Muscle layer of duodenum (tissue), 2 donors: ENCODE results near the gene NEDD4L.
A peak's percentile ranks its signal among the peaks of the same experiment; 100 is the strongest.

Experiments used
- H3K27ac ChIP-seq: one replicate; pipeline ENCODE4 v1.7.0; 2013; ENCODE audit warnings: mild to moderate bottlenecking, low read length
- H3K27me3 ChIP-seq: one replicate; pipeline ENCODE4 v1.7.0; 2013; ENCODE audit warnings: low read depth, mild to moderate bottlenecking, control low read depth, low read length
- H3K36me3 ChIP-seq, 2 donors: one replicate each; pipeline ENCODE4 v1.7.0; 2013; ENCODE audit warnings: low read length in 2 of 2, control low read depth in 1 of 2, mild to moderate bottlenecking in 1 of 2; ENCODE audit not compliant: insufficient read depth in 2 of 2, control insufficient read depth in 1 of 2
- H3K4me1 ChIP-seq, 2 donors: one replicate each; pipeline ENCODE4 v1.7.0; 2013; ENCODE audit warnings: low read length in 2 of 2, mild to moderate bottlenecking in 2 of 2, control low read depth in 1 of 2, moderate library complexity in 1 of 2; ENCODE audit not compliant: insufficient read depth in 2 of 2, control insufficient read depth in 1 of 2
- H3K4me3 ChIP-seq, 2 donors: one replicate each; pipeline ENCODE4 v1.7.0; 2013; ENCODE audit warnings: low read length in 2 of 2, low read depth in 1 of 2, mild to moderate bottlenecking in 1 of 2
- H3K9me3 ChIP-seq, 2 donors: one replicate each; pipeline ENCODE4 v1.7.0; 2013; ENCODE audit warnings: low read length in 2 of 2, control low read depth in 1 of 2, mild to moderate bottlenecking in 1 of 2; ENCODE audit not compliant: control insufficient read depth in 1 of 2
- donor health status: healthy.

Gene NEDD4L

GRCh38 chr18:58191626-58192025 is 147.6 kb downstream of the NEDD4L start:
- Histone ChIP-seq H3K9me3 (no peaks in the 10 kb centered on the region), H3K27ac (no peak overlapping the region), H3K4me1 (peaks cover 2 to 3% of the 10 kb centered on the region in 2 donors), H3K4me3 (no peak overlapping the region), H3K36me3 (no peaks in the 10 kb centered on the region), H3K27me3 (no peaks in the 10 kb centered on the region)

- H3K27me3 ChIP-seq, result no peaks in the 10 kb centered on the region
- H3K36me3 ChIP-seq, result no peaks in the 10 kb centered on the region
- H3K9me3 ChIP-seq, result no peaks in the 10 kb centered on the region
- no peaks in the 10 kb centered on the region for H3K4me1 ChIP-seq
- H3K27ac ChIP-seq, result no peak overlapping the region
- H3K4me3 ChIP-seq, result no peak overlapping the region
These were observed 148.5 kb downstream of the NEDD4L start for GRCh38 chr18:58192519-58192918.

- no peak overlapping the region for H3K27ac ChIP-seq
- no peaks in the 10 kb centered on the region for H3K36me3 ChIP-seq
- H3K4me3 ChIP-seq, result no peak overlapping the region
- no peaks in the 10 kb centered on the region for H3K9me3 ChIP-seq
- no peaks in the 10 kb centered on the region for H3K4me1 ChIP-seq
- H3K27me3 ChIP-seq, result no peaks in the 10 kb centered on the region
These were observed 150.0 kb downstream of the NEDD4L start for GRCh38 chr18:58194028-58194427.

- Histone ChIP-seq H3K36me3 (no peaks in the 10 kb centered on the region), H3K4me1 (no peaks in the 10 kb centered on the region), H3K9me3 (no peaks in the 10 kb centered on the region), H3K4me3 (peak overlapping the region; percentile 41 to 67), H3K27ac (peak overlapping the region; percentile 4), H3K27me3 (no peaks in the 10 kb centered on the region)
These were observed 151.3 kb downstream of the NEDD4L start for GRCh38 chr18:58195278-58195765.

- Histone ChIP-seq H3K36me3 (no peaks in the 10 kb centered on the region), H3K4me3 (peak overlapping the region in 1 of 2 donors; percentile 67), H3K27me3 (no peaks in the 10 kb centered on the region), H3K9me3 (no peaks in the 10 kb centered on the region), H3K4me1 (no peaks in the 10 kb centered on the region), H3K27ac (peak overlapping the region; percentile 80)
These were observed 152.1 kb downstream of the NEDD4L start for GRCh38 chr18:58196164-58196563.

- no peaks in the 10 kb centered on the region for H3K9me3 ChIP-seq
- peak overlapping the region; percentile 80 for H3K27ac ChIP-seq
- no peaks in the 10 kb centered on the region for H3K36me3 ChIP-seq
- no peaks in the 10 kb centered on the region for H3K4me1 ChIP-seq
- no peak overlapping the region for H3K4me3 ChIP-seq
- no peaks in the 10 kb centered on the region for H3K27me3 ChIP-seq
These were observed 153.2 kb downstream of the NEDD4L start for GRCh38 chr18:58196881-58197872.

GRCh38 chr18:58201268-58201667 is 157.2 kb downstream of the NEDD4L start:
- H3K9me3 ChIP-seq, result no peaks in the 10 kb centered on the region

GRCh38 chr18:58201733-58202730 is 158.0 kb downstream of the NEDD4L start:
- H3K4me3 ChIP-seq, result no peak overlapping the region
- H3K4me1 ChIP-seq, result no peaks in the 10 kb centered on the region
- no peaks in the 10 kb centered on the region for H3K36me3 ChIP-seq
- no peaks in the 10 kb centered on the region for H3K27me3 ChIP-seq
- H3K9me3 ChIP-seq, result no peaks in the 10 kb centered on the region
- H3K27ac ChIP-seq, result peak overlapping the region; percentile 28

More at GRCh38 chr18:58201268-58201667, 157.2 kb downstream of the NEDD4L start:
- Histone ChIP-seq H3K36me3 (no peaks in the 10 kb centered on the region), H3K4me3 (no peak overlapping the region), H3K27me3 (no peaks in the 10 kb centered on the region), H3K4me1 (no peaks in the 10 kb centered on the region), H3K27ac (no peak overlapping the region)

GRCh38 chr18:58204776-58205442 is 160.9 kb downstream of the NEDD4L start:
- H3K4me1 ChIP-seq, result peaks cover 6 to 12% of the 10 kb centered on the region in 2 donors
- no peaks in the 10 kb centered on the region for H3K36me3 ChIP-seq
- H3K27ac ChIP-seq, result no peak overlapping the region

GRCh38 chr18:58205443-58206160 is 161.6 kb downstream of the NEDD4L start:
- Histone ChIP-seq H3K27me3 (no peaks in the 10 kb centered on the region), H3K36me3 (no peaks in the 10 kb centered on the region), H3K4me3 (no peak overlapping the region), H3K9me3 (no peaks in the 10 kb centered on the region), H3K4me1 (peaks cover 6 to 12% of the 10 kb centered on the region in 2 donors), H3K27ac (no peak overlapping the region)

More at GRCh38 chr18:58204776-58205442, 160.9 kb downstream of the NEDD4L start:
- no peaks in the 10 kb centered on the region for H3K27me3 ChIP-seq
- no peaks in the 10 kb centered on the region for H3K9me3 ChIP-seq
- no peak overlapping the region for H3K4me3 ChIP-seq
